GM12878 (cell line): Measurements from ENCODE around the gene ERC2.

Source experiments
- SMAD1 ChIP-seq: fragments of 450-650 bp; IDR thresholded peaks from 2 replicates; pipeline ENCODE4 v1.6.1; 2018; ENCODE audit warnings: mild to moderate bottlenecking, low read depth; ENCODE audit not compliant: partially characterized antibody
- TF ChIP-seq, protein P1 (sequence below): IDR thresholded peaks from 2 replicates; pipeline ENCODE4 v1.6.1; 2012; ENCODE audit warnings: mild to moderate bottlenecking, low read depth, low read length

DNA sequence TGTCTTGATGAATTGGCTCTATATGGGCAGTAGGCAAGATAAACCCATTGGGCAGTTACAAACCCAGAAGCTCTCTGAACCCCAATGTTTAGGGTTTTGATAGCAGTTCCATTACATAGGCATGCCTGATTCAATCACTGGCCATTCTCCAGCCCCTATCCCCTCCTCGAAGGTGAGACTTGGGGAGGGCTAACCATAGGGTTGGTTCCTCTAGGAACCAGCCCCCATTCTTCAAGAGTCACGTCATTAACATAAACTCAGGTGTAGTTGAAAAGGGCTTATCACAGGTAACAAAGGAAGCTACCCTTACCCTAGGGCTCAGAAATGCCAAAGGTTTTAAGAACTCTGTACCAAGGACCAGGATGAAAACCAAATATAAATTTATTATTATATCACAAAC, 353.1 kb downstream of the ERC2 start:
- TF ChIP-seq SMAD1 = no peak
- TF ChIP-seq, protein P1, sequence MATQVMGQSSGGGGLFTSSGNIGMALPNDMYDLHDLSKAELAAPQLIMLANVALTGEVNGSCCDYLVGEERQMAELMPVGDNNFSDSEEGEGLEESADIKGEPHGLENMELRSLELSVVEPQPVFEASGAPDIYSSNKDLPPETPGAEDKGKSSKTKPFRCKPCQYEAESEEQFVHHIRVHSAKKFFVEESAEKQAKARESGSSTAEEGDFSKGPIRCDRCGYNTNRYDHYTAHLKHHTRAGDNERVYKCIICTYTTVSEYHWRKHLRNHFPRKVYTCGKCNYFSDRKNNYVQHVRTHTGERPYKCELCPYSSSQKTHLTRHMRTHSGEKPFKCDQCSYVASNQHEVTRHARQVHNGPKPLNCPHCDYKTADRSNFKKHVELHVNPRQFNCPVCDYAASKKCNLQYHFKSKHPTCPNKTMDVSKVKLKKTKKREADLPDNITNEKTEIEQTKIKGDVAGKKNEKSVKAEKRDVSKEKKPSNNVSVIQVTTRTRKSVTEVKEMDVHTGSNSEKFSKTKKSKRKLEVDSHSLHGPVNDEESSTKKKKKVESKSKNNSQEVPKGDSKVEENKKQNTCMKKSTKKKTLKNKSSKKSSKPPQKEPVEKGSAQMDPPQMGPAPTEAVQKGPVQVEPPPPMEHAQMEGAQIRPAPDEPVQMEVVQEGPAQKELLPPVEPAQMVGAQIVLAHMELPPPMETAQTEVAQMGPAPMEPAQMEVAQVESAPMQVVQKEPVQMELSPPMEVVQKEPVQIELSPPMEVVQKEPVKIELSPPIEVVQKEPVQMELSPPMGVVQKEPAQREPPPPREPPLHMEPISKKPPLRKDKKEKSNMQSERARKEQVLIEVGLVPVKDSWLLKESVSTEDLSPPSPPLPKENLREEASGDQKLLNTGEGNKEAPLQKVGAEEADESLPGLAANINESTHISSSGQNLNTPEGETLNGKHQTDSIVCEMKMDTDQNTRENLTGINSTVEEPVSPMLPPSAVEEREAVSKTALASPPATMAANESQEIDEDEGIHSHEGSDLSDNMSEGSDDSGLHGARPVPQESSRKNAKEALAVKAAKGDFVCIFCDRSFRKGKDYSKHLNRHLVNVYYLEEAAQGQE = no peak
